ENCODE data around the gene CFD. TPM values are rescaled to one million over a fixed set of nuclear protein-coding genes. Genes with fewer than 3 reads are reported as not detected.

CFD gene
- total RNA-seq, 1 experiment from 2014 or later, result 1.9 TPM

DNA sequence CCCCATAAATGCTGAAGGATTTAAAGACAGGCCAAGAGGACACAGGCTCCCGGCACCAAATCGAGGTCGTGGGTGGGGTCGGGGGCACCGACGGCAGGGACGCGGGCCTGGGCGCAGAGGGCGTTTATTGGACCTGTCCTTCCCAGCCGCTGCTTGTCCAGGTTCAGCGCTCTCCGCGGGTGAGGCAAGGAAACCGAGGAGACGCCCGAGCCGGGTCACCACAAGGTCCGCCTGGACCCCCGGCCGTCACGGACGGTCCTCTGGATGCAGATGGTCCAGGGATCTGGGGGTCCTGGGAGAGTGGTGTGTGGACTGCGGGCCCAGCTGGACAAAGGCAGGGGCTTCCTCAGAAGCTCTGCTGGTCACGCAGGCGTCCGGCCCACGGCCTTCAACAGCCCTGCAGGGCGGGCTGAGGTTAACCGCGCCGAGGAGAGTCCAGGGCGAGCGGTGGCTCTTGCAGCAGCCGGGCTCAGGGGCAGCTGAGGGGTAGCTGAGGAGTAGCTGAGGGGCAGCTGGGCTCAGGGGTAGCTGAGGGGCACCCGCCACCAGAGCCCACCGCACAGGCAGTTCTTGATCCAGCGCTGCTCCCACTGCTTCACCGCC, 8.5 kb downstream of the CFD start:
- DNase-seq, result no peak
- Mint-ChIP-seq H3K27me3 (ENCODE audit: low read depth) (peaks cover 6% of the 10 kb centered on the region; the same call in 1 of the 2 replicates), H3K4me3 (0 out of 5 replicates have a peak overlapping the region, but pooled peaks of 1 of the 2 experiments have one; percentile 29), H3K4me1 (peaks cover 8 to 22% of the 10 kb centered on the region in 2 experiments), H3K36me3 (ENCODE audit: insufficient read depth in 1 of 3, low read depth in 3 of 3) (peaks cover 20 to 43% (median 33%) of the 10 kb centered on the region in 3 experiments), H3K9me3 (peaks cover 6 to 7% of the 10 kb centered on the region in 2 experiments), H3K27ac (peak overlapping the region in 1 of 3 experiments; percentile 64; a peak in 1 of 7 replicates)
- no peak overlapping the region for H3K18ac ChIP-seq (ENCODE audit: insufficient read length, low read depth, low read length)
- H4K91ac ChIP-seq (ENCODE audit: insufficient read length, low read depth, low read length), result no peak overlapping the region
- H3K27me3 ChIP-seq (ENCODE audit: insufficient read depth, low read length), result no peaks in the 10 kb centered on the region
- H3K23me2 ChIP-seq (ENCODE audit: insufficient read length, low read depth, low read length, poor library complexity, severe bottlenecking), result no peaks in the 10 kb centered on the region
- TF ChIP-seq, protein P1, sequence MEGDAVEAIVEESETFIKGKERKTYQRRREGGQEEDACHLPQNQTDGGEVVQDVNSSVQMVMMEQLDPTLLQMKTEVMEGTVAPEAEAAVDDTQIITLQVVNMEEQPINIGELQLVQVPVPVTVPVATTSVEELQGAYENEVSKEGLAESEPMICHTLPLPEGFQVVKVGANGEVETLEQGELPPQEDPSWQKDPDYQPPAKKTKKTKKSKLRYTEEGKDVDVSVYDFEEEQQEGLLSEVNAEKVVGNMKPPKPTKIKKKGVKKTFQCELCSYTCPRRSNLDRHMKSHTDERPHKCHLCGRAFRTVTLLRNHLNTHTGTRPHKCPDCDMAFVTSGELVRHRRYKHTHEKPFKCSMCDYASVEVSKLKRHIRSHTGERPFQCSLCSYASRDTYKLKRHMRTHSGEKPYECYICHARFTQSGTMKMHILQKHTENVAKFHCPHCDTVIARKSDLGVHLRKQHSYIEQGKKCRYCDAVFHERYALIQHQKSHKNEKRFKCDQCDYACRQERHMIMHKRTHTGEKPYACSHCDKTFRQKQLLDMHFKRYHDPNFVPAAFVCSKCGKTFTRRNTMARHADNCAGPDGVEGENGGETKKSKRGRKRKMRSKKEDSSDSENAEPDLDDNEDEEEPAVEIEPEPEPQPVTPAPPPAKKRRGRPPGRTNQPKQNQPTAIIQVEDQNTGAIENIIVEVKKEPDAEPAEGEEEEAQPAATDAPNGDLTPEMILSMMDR (conservative IDR thresholded peaks at IDR 0.05), result no peak
- no peak overlapping the region for H3K4ac ChIP-seq (ENCODE audit: low read depth, low read length)
- H2BK12ac ChIP-seq (ENCODE audit: insufficient read length, low read depth, low read length), result no peak overlapping the region
- WGBS (ENCODE audit: extremely low coverage, insufficient read length, low lambda C conversion rate), result no CpG with 5 or more reads among the region's 39 CpGs
- no peak overlapping the region for H3K23ac ChIP-seq (ENCODE audit: insufficient read length, low read depth, low read length)
- H4K5ac ChIP-seq (ENCODE audit: insufficient read length, low read depth, low read length), result no peak overlapping the region
- no peak overlapping the region for H3K14ac ChIP-seq (ENCODE audit: insufficient read depth, low read length)
- H3K4me2 ChIP-seq (ENCODE audit: insufficient read depth, insufficient read length, low read length), result no peak overlapping the region
- H4K8ac ChIP-seq (replicated peaks; ENCODE audit: insufficient read length, low read depth, low read length), result no peak overlapping the region
- H2BK20ac ChIP-seq (ENCODE audit: low read depth, low read length, poor library complexity, severe bottlenecking), result no peak overlapping the region
- H2AFZ ChIP-seq (ENCODE audit: low read length), result no peak overlapping the region
- H2AK5ac ChIP-seq (ENCODE audit: insufficient read length, low read length), result no peak overlapping the region
- H2BK5ac ChIP-seq (ENCODE audit: insufficient read length, low read length), result no peak overlapping the region
- no peak overlapping the region for H3T11ph ChIP-seq (ENCODE audit: low read length)
- no peak overlapping the region for H3K56ac ChIP-seq (ENCODE audit: insufficient read length, low read depth, low read length)
- no peaks in the 10 kb centered on the region for H3K9me3 ChIP-seq (ENCODE audit: control insufficient read depth, low read depth, low read length)
- H3K79me1 ChIP-seq (ENCODE audit: insufficient read depth, low read depth, low read length, poor library complexity, severe bottlenecking), result no peaks in the 10 kb centered on the region
- H3K79me2 ChIP-seq (ENCODE audit: insufficient read depth, low read length), result no peaks in the 10 kb centered on the region
- H4K20me1 ChIP-seq (ENCODE audit: control insufficient read depth, insufficient read depth, insufficient read length), result no peaks in the 10 kb centered on the region
- H3K9ac ChIP-seq (ENCODE audit: extremely low read depth, insufficient read length, low read length), result no peak overlapping the region
- no peak overlapping the region for H2BK120ac ChIP-seq (ENCODE audit: low read depth, low read length, poor library complexity, severe bottlenecking)
- no peak overlapping the region for H2BK15ac ChIP-seq (ENCODE audit: low read depth, low read length)
- H3K4me1 ChIP-seq (ENCODE audit: insufficient read depth, low read length), result no peaks in the 10 kb centered on the region
- H3K27ac ChIP-seq (ENCODE audit: insufficient read length, low read depth, low read length), result no peak overlapping the region

Data from H9 (cell line).